Progenitor cell of endocrine pancreas (in vitro differentiated cells): ENCODE data around the gene NPY4R. TPM values are rescaled to one million over a fixed set of nuclear protein-coding genes. Genes with fewer than 3 reads are reported as not detected.
"Not testable (repeated sequence)": the region's sequence is repeated elsewhere in the genome, so short reads cannot be mapped to it uniquely, and the experiment has no call there.

Experiments used
- DNase-seq: peaks from one replicate; pipeline ENCODE4 v3.0.0; 2021; ENCODE audit warnings: low spot score; ENCODE audit not compliant: unreplicated experiment
- H3K27ac Mint-ChIP-seq: 2 replicates; pipeline ENCODE4 v1.8.0; 2021; ENCODE audit warnings: mild to moderate bottlenecking, moderate library complexity, mixed read lengths
- H3K27me3 Mint-ChIP-seq: 2 replicates; pipeline ENCODE4 v1.8.0; 2021; ENCODE audit warnings: mixed read lengths
- H3K36me3 Mint-ChIP-seq: 2 replicates; pipeline ENCODE4 v1.8.0; 2022; ENCODE audit warnings: mixed read lengths; ENCODE audit not compliant: insufficient read depth
- H3K4me1 Mint-ChIP-seq: 2 replicates; pipeline ENCODE4 v1.8.0; 2021; ENCODE audit warnings: low read depth, mixed read lengths
- H3K4me3 Mint-ChIP-seq: 2 replicates; pipeline ENCODE4 v1.8.0; 2021; ENCODE audit warnings: low read depth, mild to moderate bottlenecking, moderate library complexity, mixed read lengths
- H3K9me3 Mint-ChIP-seq: 2 replicates; pipeline ENCODE4 v1.8.0; 2021; ENCODE audit warnings: low read depth, mixed read lengths
- total RNA-seq: library from RNA; stranded (reverse); gene quantifications from 2 replicates; pipeline ENCODE4 v1.2.1, GENCODE V29; 2021

The NPY4R gene
- total RNA-seq, 1 donor from 2014 or later, result 0.67 TPM

- H3K36me3 Mint-ChIP-seq, H3K27me3 Mint-ChIP-seq, H3K9me3 Mint-ChIP-seq, DNase-seq, H3K4me1 Mint-ChIP-seq, H3K4me3 Mint-ChIP-seq, H3K27ac Mint-ChIP-seq: not testable (repeated sequence)
Measured at GRCh38 chr10:46455992-46456391, 9.8 kb downstream of the NPY4R start.

GRCh38 chr10:46451365-46451764 lies 14.4 kb downstream of the NPY4R start:
- DNase-seq, H3K4me1 Mint-ChIP-seq, H3K36me3 Mint-ChIP-seq, H3K9me3 Mint-ChIP-seq, H3K27ac Mint-ChIP-seq, H3K27me3 Mint-ChIP-seq, H3K4me3 Mint-ChIP-seq: not testable (repeated sequence)

- not testable (repeated sequence) for H3K9me3 Mint-ChIP-seq, H3K4me1 Mint-ChIP-seq, H3K27me3 Mint-ChIP-seq, H3K4me3 Mint-ChIP-seq, H3K36me3 Mint-ChIP-seq
- DNase-seq, result peak; percentile 19
- H3K27ac Mint-ChIP-seq, result peak overlapping the region; percentile 62
Measured at GRCh38 chr10:46450829-46451228, 14.9 kb downstream of the NPY4R start.

- not testable (repeated sequence) for H3K4me3 Mint-ChIP-seq, DNase-seq, H3K9me3 Mint-ChIP-seq, H3K36me3 Mint-ChIP-seq, H3K4me1 Mint-ChIP-seq, H3K27me3 Mint-ChIP-seq
- H3K27ac Mint-ChIP-seq, result peak overlapping the region; percentile 67
Measured at GRCh38 chr10:46447439-46447838, 18.3 kb downstream of the NPY4R start.

DNA sequence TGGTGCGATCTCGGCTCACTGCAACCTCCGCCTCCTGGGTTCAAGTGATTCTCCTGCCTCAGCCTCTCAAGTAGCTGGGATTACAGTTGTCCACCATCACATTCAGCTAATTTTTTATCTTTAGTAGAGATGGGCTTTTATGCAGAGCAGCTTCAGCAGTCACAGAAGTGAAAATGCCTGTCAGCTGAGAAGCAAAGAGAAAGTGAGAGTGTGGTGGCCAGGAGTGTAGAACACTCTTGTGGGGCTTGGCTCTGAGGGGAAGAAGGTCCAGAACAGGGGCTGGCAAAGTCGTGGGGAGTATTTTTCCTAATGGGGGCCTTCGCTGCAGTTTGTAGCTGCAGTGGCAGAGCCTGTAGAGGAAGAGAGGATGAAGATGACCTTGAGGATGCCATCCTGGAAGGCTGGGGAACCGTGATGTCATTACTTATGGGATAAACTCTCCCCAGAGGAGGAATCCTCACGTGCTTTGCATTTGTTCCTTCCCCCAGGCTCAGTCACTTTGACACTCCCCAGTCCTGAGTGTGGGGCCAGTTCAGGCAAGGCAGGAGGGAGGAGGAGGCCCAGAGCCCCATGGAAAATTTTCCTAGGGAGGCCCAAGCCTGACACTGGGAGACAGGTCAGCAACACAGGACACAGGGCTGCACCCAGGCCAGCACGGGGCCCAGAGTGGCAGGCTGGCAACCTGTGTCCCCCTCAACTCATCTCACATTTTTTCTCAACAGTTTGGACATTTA lies 20.2 kb downstream of the NPY4R start:
- not testable (repeated sequence) for H3K27ac Mint-ChIP-seq

GRCh38 chr10:46443422-46443821 lies 22.3 kb downstream of the NPY4R start:
- not testable (repeated sequence) for H3K27me3 Mint-ChIP-seq, H3K27ac Mint-ChIP-seq, H3K9me3 Mint-ChIP-seq, H3K36me3 Mint-ChIP-seq, H3K4me3 Mint-ChIP-seq, DNase-seq
- H3K4me1 Mint-ChIP-seq, result peaks cover 15% of the 10 kb centered on the region

More for the DNA sequence above, 20.2 kb downstream of the NPY4R start:
- not testable (repeated sequence) for H3K36me3 Mint-ChIP-seq, H3K4me3 Mint-ChIP-seq, DNase-seq, H3K9me3 Mint-ChIP-seq, H3K27me3 Mint-ChIP-seq
- peaks cover 15% of the 10 kb centered on the region for H3K4me1 Mint-ChIP-seq

GRCh38 chr10:46442706-46443275 lies 23.0 kb downstream of the NPY4R start:
- not testable (repeated sequence) for H3K4me3 Mint-ChIP-seq, H3K27ac Mint-ChIP-seq, DNase-seq, H3K9me3 Mint-ChIP-seq, H3K36me3 Mint-ChIP-seq, H3K27me3 Mint-ChIP-seq
- peaks cover 15% of the 10 kb centered on the region for H3K4me1 Mint-ChIP-seq

GRCh38 chr10:46441837-46442278 lies 23.9 kb downstream of the NPY4R start:
- H3K9me3 Mint-ChIP-seq, result not testable (repeated sequence)
- peaks cover 12% of the 10 kb centered on the region for H3K4me1 Mint-ChIP-seq

GRCh38 chr10:46440942-46441341 lies 24.8 kb downstream of the NPY4R start:
- not testable (repeated sequence) for H3K9me3 Mint-ChIP-seq

More at GRCh38 chr10:46441837-46442278, 23.9 kb downstream of the NPY4R start:
- H3K4me3 Mint-ChIP-seq, DNase-seq, H3K27me3 Mint-ChIP-seq, H3K36me3 Mint-ChIP-seq: not testable (repeated sequence)
- H3K27ac Mint-ChIP-seq, result peak overlapping the region; percentile 62

DNA sequence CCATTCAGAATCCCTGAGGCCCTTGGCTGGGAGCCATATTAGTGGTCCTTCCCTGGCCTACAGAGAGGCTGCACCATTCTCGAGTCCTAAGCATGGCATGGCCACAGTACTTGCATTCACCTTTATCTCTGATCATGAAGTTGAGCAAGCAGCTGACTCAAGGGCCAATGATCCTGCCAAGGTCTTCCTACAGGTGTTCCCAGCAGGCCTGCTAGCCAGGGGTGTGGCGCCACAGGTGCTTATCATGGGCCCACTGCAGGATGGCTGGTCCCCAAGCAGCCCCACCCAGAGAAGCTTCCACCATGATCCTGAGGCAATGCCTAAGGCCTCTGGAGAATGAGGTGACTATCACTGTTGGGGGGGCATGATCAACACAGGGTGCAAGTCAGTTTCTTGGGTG lies 42.2 kb downstream of the NPY4R start:
- not testable (repeated sequence) for H3K9me3 Mint-ChIP-seq, H3K36me3 Mint-ChIP-seq, H3K4me3 Mint-ChIP-seq, H3K4me1 Mint-ChIP-seq, H3K27me3 Mint-ChIP-seq, H3K27ac Mint-ChIP-seq, DNase-seq

More at GRCh38 chr10:46440942-46441341, 24.8 kb downstream of the NPY4R start:
- H3K36me3 Mint-ChIP-seq, H3K27ac Mint-ChIP-seq, H3K4me3 Mint-ChIP-seq, DNase-seq, H3K27me3 Mint-ChIP-seq: not testable (repeated sequence)
- peaks cover 12% of the 10 kb centered on the region for H3K4me1 Mint-ChIP-seq

- H3K4me3 Mint-ChIP-seq, H3K27me3 Mint-ChIP-seq, H3K4me1 Mint-ChIP-seq, H3K36me3 Mint-ChIP-seq, H3K9me3 Mint-ChIP-seq, DNase-seq, H3K27ac Mint-ChIP-seq: not testable (repeated sequence)
Measured at GRCh38 chr10:46419570-46420379, 46.0 kb downstream of the NPY4R start.

- H3K9me3 Mint-ChIP-seq, H3K27me3 Mint-ChIP-seq, H3K4me3 Mint-ChIP-seq, H3K27ac Mint-ChIP-seq, H3K4me1 Mint-ChIP-seq, H3K36me3 Mint-ChIP-seq, DNase-seq: not testable (repeated sequence)
Measured at GRCh38 chr10:46418283-46418682, 47.5 kb downstream of the NPY4R start.

DNA sequence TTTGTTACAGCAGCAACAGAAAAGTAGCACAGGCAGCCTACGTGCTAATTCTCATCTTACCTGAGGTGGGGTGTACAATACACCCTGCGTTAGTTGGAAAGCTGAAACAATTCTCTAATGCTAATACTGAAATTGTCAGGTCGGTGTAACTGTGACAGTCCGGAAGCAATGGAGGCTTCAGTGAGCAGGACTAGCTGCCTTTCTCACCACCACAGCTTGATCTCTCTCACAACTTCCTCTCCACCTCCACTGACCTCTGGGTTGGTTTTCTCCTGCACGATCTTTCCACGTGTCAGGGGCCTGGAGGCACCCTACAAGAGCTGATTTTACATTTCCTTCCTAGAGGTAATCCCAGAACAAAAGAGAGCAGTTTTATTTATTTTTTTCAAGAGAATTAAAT lies 50.5 kb downstream of the NPY4R start:
- DNase-seq, H3K27me3 Mint-ChIP-seq, H3K4me3 Mint-ChIP-seq, H3K4me1 Mint-ChIP-seq, H3K9me3 Mint-ChIP-seq, H3K27ac Mint-ChIP-seq, H3K36me3 Mint-ChIP-seq: not testable (repeated sequence)
